HepG2 (cell line): Measurements from ENCODE around the gene CLEC18A. TPM values are rescaled to one million over a fixed set of nuclear protein-coding genes. Genes with fewer than 3 reads are reported as not detected.

Experiments used
- ATAC-seq: fragments of 200-7000 bp; cut with Tn5 transposase; 3 replicates; pipeline ENCODE4 v1.9.1; 2020; ENCODE audit warnings: mild to moderate bottlenecking, moderate library complexity
- BruUV-seq: library from RNA; stranded (reverse); fragments of 400-500 nt; replicated peaks from 2 replicates; lab custom pipeline; 2021; lab: Mats Ljungman, UMichigan
- CTCF ChIA-PET: fragments of 300-600 bp; formaldehyde crosslinking; extraction: SDS; loops from one replicate; lab custom pipeline; 2021; ENCODE audit warnings: low total read pairs, inconsistent platforms, low intra/inter-chr PET ratio; lab: Yijun Ruan, JAX
- POLR2A ChIA-PET: fragments of 350-600 bp; sonication (Branson Sonifier 250); formaldehyde crosslinking; loops from one replicate; lab custom pipeline; 2020; ENCODE audit warnings: antibody characterized with exemption, inconsistent platforms; lab: Yijun Ruan, JAX
- DNase-seq: peaks from one replicate; pipeline ENCODE4 v3.0.0-alpha.2; 2015; ENCODE audit warnings: low spot score
- FAIRE-seq: peaks from 3 replicates; lab custom pipeline; 2011; peaks lifted over from hg19 to GRCh38; lab: Jason Lieb, UNC
- H2AFZ ChIP-seq: one replicate; pipeline ENCODE4 v1.6.1; 2011; ENCODE audit warnings: low read length, inconsistent platforms
- H3K27ac ChIP-seq: fragments of 300-600 bp; 3 replicates; pipeline ENCODE4 v1.8.0; 2011; ENCODE audit warnings: mixed run types, mild to moderate bottlenecking, mixed read lengths, low read length, inconsistent platforms; ENCODE audit not compliant: insufficient read depth; ENCODE audit errors: extremely low read length
- H3K27me3 ChIP-seq, 2 experiments: fragments of 200-600 bp in 1 of 2; 2 replicates in 1 of 2; 3 replicates in 1 of 2; pipeline versions ENCODE4 v1.6.0 to v1.8.0; 2011; ENCODE audit warnings: low read length in 2 of 2, mild to moderate bottlenecking in 2 of 2, moderate library complexity in 2 of 2, inconsistent platforms in 1 of 2; ENCODE audit not compliant: insufficient read depth in 2 of 2, control insufficient read depth in 1 of 2
- H3K36me3 ChIP-seq, 2 experiments: fragments of 200-600 bp in 1 of 2; replicated peaks in 1 of 2; 2 replicates in 1 of 2; 3 replicates in 1 of 2; pipeline versions ENCODE4 v1.5.1 to v1.8.0; 2011; ENCODE audit warnings: low read length in 2 of 2, inconsistent platforms in 1 of 2; ENCODE audit not compliant: insufficient read depth in 2 of 2, control insufficient read depth in 1 of 2
- H3K4me1 ChIP-seq: 2 replicates; pipeline ENCODE4 v1.5.1; 2012; ENCODE audit warnings: low read length, inconsistent platforms; ENCODE audit not compliant: insufficient read depth
- H3K4me2 ChIP-seq: 2 replicates; pipeline ENCODE4 v1.6.0; 2011; ENCODE audit warnings: low read depth, low read length, inconsistent platforms
- H3K4me3 ChIP-seq, 3 experiments: fragments of 200-600 bp in 1 of 3; sonication (generic), shearing (Covaris generic) in 1 of 3; replicated peaks in 1 of 3; 2 replicates each; pipeline ENCODE4 v1.5.1; 2011 to 2016; ENCODE audit warnings: low read length in 3 of 3, inconsistent platforms in 2 of 3, low read depth in 2 of 3, mild to moderate bottlenecking in 2 of 3, control low read depth in 1 of 3, mixed read lengths in 1 of 3; ENCODE audit not compliant: insufficient read depth in 1 of 3
- H3K79me2 ChIP-seq: one replicate; pipeline ENCODE4 v1.6.1; 2011; ENCODE audit warnings: low read length, inconsistent platforms; ENCODE audit not compliant: insufficient read depth
- H3K9ac ChIP-seq: 2 replicates; pipeline ENCODE4 v1.6.0; 2011; ENCODE audit warnings: mild to moderate bottlenecking, low read depth, low read length, inconsistent platforms; ENCODE audit not compliant: insufficient read depth
- H3K9me3 ChIP-seq: 2 replicates; pipeline ENCODE4 v1.5.1; 2012; ENCODE audit warnings: mild to moderate bottlenecking, low read length
- H4K20me1 ChIP-seq: 2 replicates; pipeline ENCODE4 v1.6.0; 2011; ENCODE audit warnings: inconsistent platforms, mild to moderate bottlenecking, low read length, moderate library complexity; ENCODE audit not compliant: insufficient read depth
- MAFF ChIP-seq: IDR thresholded peaks from 2 replicates; pipeline ENCODE4 v1.6.1; 2011; ENCODE audit warnings: low read depth, low read length, improper control_type of control experiment
- MAFK ChIP-seq, 2 experiments: IDR thresholded peaks in 1 of 2; conservative IDR thresholded peaks in 1 of 2; 2 replicates each; pipeline ENCODE4 v1.6.1; 2011; ENCODE audit warnings: improper control_type of control experiment in 2 of 2, low read length in 2 of 2
- WGBS: methylation state at CpG from one replicate; pipeline ENCODE4 v1.1.6; 2017; ENCODE audit warnings: low lambda C conversion rate; 5-methylcytosine and 5-hydroxymethylcytosine counted together
- in situ Hi-C: cut with HindIII; loops from 2 replicates; pipeline ENCODE4 v1.10.0; 2017; ENCODE audit warnings: low pct_unique_long_range_greater_than_20kb; ENCODE audit not compliant: extremely low pct_ligation_motif_present
- intact Hi-C: fragments of 100-400 bp; cut with micrococcal nuclease; formaldehyde crosslinking; loops from one replicate; pipeline ENCODE4 v1.10.0; 2022; ENCODE audit not compliant: unreplicated experiment
- polyA plus RNA-seq, 8 experiments: library from polyadenylated mRNA; depleted of rRNA in 3 of 8; stranded (reverse) in 7 of 8; unstranded in 1 of 8; fragments of >200 nt; fragmentation: Illumina TruSeq in 4 of 8; extraction: Trizol in 4 of 8; gene quantifications; 2 replicates each; pipeline versions ENCODE4 v1.2.1 to v1.2.3, GENCODE V29; 2011 to 2016; ENCODE audit warnings: low read depth in 4 of 8, missing spikeins in 1 of 8, mixed read lengths in 1 of 8; ENCODE audit not compliant: insufficient read depth in 1 of 8
- total RNA-seq, 5 experiments: library from RNA; depleted of rRNA; stranded (reverse); fragments of >200 nt; fragmentation: Illumina TruSeq; extraction: Trizol; gene quantifications; 2 replicates each; pipeline ENCODE4 v1.2.3, GENCODE V29; 2016; ENCODE audit warnings: low read depth in 1 of 5
- TF ChIP-seq, protein P1 (sequence below): sonication (generic); formaldehyde crosslinking; IDR thresholded peaks from 2 replicates; pipeline ENCODE4 v1.4.0; 2020; ENCODE audit warnings: missing genetic modification reagents, borderline replicate concordance

Gene CLEC18A
- total and polyA plus RNA-seq, 2 of the 13 experiments (the other 11 are each of a cell fraction or from before 2014, with no cell fraction given), result 0.22 to 0.42 TPM

GRCh38 chr16:69938981-69939820, 11.9 kb upstream of the CLEC18A start:
- 96% methylated on average over 19 of the region's 28 CpGs for WGBS
- Histone ChIP-seq H3K36me3 (peaks cover 37 to 54% of the 10 kb centered on the region in 2 experiments), H3K27ac (no peak overlapping the region), H3K27me3 (no peaks in the 10 kb centered on the region), H3K4me1 (no peaks in the 10 kb centered on the region), H3K9ac (no peak overlapping the region), H3K9me3 (no peaks in the 10 kb centered on the region), H3K4me3 (no peak overlapping the region), H3K79me2 (no peaks in the 10 kb centered on the region), H2AFZ (no peak overlapping the region), H3K4me2 (no peak overlapping the region), H4K20me1 (no peaks in the 10 kb centered on the region)
- ATAC-seq (no peak), DNase-seq (no peak), FAIRE-seq (no peak)
- in situ Hi-C loops (no loop called here), intact Hi-C loops (no loop called here)
- BruUV-seq, result no TSS peak
- TF ChIP-seq MAFK (conservative IDR thresholded peaks at IDR 0.05 in 1 of 2, IDR thresholded peaks at IDR 0.05 in 1 of 2; ENCODE audit: low read length in 2 of 2) (peak; percentile 34 to 64; a peak in 3 of 4 replicates), MAFF (0 out of 2 replicates have a peak, but pooled peaks have one; percentile 15)
- TF ChIP-seq, protein P1, sequence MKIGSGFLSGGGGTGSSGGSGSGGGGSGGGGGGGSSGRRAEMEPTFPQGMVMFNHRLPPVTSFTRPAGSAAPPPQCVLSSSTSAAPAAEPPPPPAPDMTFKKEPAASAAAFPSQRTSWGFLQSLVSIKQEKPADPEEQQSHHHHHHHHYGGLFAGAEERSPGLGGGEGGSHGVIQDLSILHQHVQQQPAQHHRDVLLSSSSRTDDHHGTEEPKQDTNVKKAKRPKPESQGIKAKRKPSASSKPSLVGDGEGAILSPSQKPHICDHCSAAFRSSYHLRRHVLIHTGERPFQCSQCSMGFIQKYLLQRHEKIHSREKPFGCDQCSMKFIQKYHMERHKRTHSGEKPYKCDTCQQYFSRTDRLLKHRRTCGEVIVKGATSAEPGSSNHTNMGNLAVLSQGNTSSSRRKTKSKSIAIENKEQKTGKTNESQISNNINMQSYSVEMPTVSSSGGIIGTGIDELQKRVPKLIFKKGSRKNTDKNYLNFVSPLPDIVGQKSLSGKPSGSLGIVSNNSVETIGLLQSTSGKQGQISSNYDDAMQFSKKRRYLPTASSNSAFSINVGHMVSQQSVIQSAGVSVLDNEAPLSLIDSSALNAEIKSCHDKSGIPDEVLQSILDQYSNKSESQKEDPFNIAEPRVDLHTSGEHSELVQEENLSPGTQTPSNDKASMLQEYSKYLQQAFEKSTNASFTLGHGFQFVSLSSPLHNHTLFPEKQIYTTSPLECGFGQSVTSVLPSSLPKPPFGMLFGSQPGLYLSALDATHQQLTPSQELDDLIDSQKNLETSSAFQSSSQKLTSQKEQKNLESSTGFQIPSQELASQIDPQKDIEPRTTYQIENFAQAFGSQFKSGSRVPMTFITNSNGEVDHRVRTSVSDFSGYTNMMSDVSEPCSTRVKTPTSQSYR (CRISPR knock-in tag), result no peak
- POLR2A ChIA-PET, result no interaction called here
- CTCF ChIA-PET, result no interaction called here
